NCI-H2029 (cell line): ENCODE results near the gene ALOX15B.
A peak's percentile ranks its signal among the peaks of the same experiment; 100 is the strongest.

Experiments
- DNase-seq: peaks from one replicate; lab custom pipeline; 2025; lab: John Stamatoyannopoulos, UW

Gene ALOX15B

GRCh38 chr17:8038954-8039610 lies at the start of gene ALOX15B:
Gene ALOX15B (plus strand): TSS chr17:8039059. CDS start chr17:8039156, 97 bp downstream.
- no peak for DNase-seq

GRCh38 chr17:7989781-7990655 lies 48.8 kb upstream of the ALOX15B start:
- DNase-seq, result peak; percentile 21

GRCh38 chr17:7992516-7992915 lies 46.3 kb upstream of the ALOX15B start:
- DNase-seq, result no peak

GRCh38 chr17:7992924-7993323 lies 45.9 kb upstream of the ALOX15B start:
- no peak for DNase-seq

GRCh38 chr17:7993972-7994589 lies 44.8 kb upstream of the ALOX15B start:
- no peak for DNase-seq

- no peak for DNase-seq
Measured at GRCh38 chr17:7995724-7996123, 43.1 kb upstream of the ALOX15B start.

- no peak for DNase-seq
Measured at GRCh38 chr17:7997186-7997585, 41.7 kb upstream of the ALOX15B start.

- DNase-seq, result no peak
Measured at GRCh38 chr17:8001976-8002720, 36.7 kb upstream of the ALOX15B start, which contains the start of gene GUCY2D. Gene GUCY2D (plus strand): TSS chr17:8002615. CDS start chr17:8003048, 433 bp downstream.

GRCh38 chr17:8002721-8003593 lies 35.9 kb upstream of the ALOX15B start:
- no peak for DNase-seq

- DNase-seq, result no peak
Measured at GRCh38 chr17:8003594-8004181, 35.2 kb upstream of the ALOX15B start.

GRCh38 chr17:8004899-8005298 lies 34.0 kb upstream of the ALOX15B start:
- no peak for DNase-seq

GRCh38 chr17:8005357-8005756 lies 33.5 kb upstream of the ALOX15B start:
- DNase-seq, result no peak

GRCh38 chr17:8005967-8006730 lies 32.7 kb upstream of the ALOX15B start:
- DNase-seq, result no peak

GRCh38 chr17:8006836-8007680 lies 31.8 kb upstream of the ALOX15B start:
- no peak for DNase-seq

GRCh38 chr17:8007836-8008235 lies 31.0 kb upstream of the ALOX15B start:
- no peak for DNase-seq

GRCh38 chr17:8012045-8012580 lies 26.7 kb upstream of the ALOX15B start:
- no peak for DNase-seq

- DNase-seq, result no peak
Measured at GRCh38 chr17:8012996-8013640, 25.7 kb upstream of the ALOX15B start.
